Pulmonary artery endothelial cell (primary cell): ENCODE results near the gene MT1G. TPM values are rescaled to one million over a fixed set of nuclear protein-coding genes. Genes with fewer than 3 reads are reported as not detected.
"Not testable (repeated sequence)": the region's sequence is repeated elsewhere in the genome, so short reads cannot be mapped to it uniquely, and the experiment has no call there.

Experiments
- DNase-seq: peaks from one replicate; pipeline ENCODE4 v3.0.0-alpha.2; 2011; ENCODE audit warnings: low read depth, low spot score
- total RNA-seq: library from RNA; depleted of rRNA; stranded (reverse); fragments of >200 nt; gene quantifications from 2 replicates; pipeline ENCODE4 v1.2.3, GENCODE V29; 2014

The MT1G gene
- total RNA-seq = not detected in 2 replicates

- no peak for DNase-seq
Measured at GRCh38 chr16:56667581-56668571, at the start of gene MT1G. Gene MT1G, minus strand, starts transcription at chr16:56668065. Its CDS starts 72 bp downstream, at chr16:56667993.

GRCh38 chr16:56717532-56717931 lies 49.7 kb upstream of the MT1G start:
- DNase-seq = not testable (repeated sequence)

- no peak for DNase-seq
Measured at GRCh38 chr16:56716761-56717160, 48.9 kb upstream of the MT1G start.

GRCh38 chr16:56715126-56715525 lies 47.3 kb upstream of the MT1G start:
- DNase-seq = no peak

GRCh38 chr16:56713794-56714193 lies 45.9 kb upstream of the MT1G start:
- no peak for DNase-seq

- no peak for DNase-seq
Measured at GRCh38 chr16:56711862-56712261, 44.0 kb upstream of the MT1G start.

GRCh38 chr16:56710181-56710737 lies 42.4 kb upstream of the MT1G start:
- DNase-seq = no peak

- DNase-seq = no peak
Measured at GRCh38 chr16:56709443-56710040, 41.7 kb upstream of the MT1G start.

GRCh38 chr16:56708525-56709442 lies 40.9 kb upstream of the MT1G start:
- no peak for DNase-seq

- no peak for DNase-seq
Measured at GRCh38 chr16:56702836-56703235, 35.0 kb upstream of the MT1G start.

- no peak for DNase-seq
Measured at GRCh38 chr16:56701534-56701933, 33.7 kb upstream of the MT1G start.

- DNase-seq = no peak
Measured at GRCh38 chr16:56700631-56701030, 32.8 kb upstream of the MT1G start.

GRCh38 chr16:56700195-56700594 lies 32.3 kb upstream of the MT1G start:
- no peak for DNase-seq

GRCh38 chr16:56697456-56698155 lies 29.7 kb upstream of the MT1G start:
- no peak for DNase-seq

GRCh38 chr16:56695246-56695645 lies 27.4 kb upstream of the MT1G start:
- DNase-seq = no peak

- no peak for DNase-seq
Measured at GRCh38 chr16:56691885-56692284, 24.0 kb upstream of the MT1G start.

GRCh38 chr16:56690420-56691122 lies 22.7 kb upstream of the MT1G start:
- DNase-seq = no peak

- DNase-seq = no peak
Measured at GRCh38 chr16:56689171-56689570, 21.3 kb upstream of the MT1G start.

- DNase-seq = no peak
Measured at GRCh38 chr16:56688762-56689161, 20.9 kb upstream of the MT1G start.

- no peak for DNase-seq
Measured at GRCh38 chr16:56686758-56687157, 18.9 kb upstream of the MT1G start.
